Loucy (cell line): ENCODE data around the gene GNGT1.

Experiments used
- EZH2phosphoT487 ChIP-seq: fragments of 200-600 bp; IDR thresholded peaks from 2 replicates; pipeline ENCODE4 v1.6.1; 2018; ENCODE audit warnings: antibody characterized with exemption, mild to moderate bottlenecking, moderate library complexity, borderline replicate concordance
- TF ChIP-seq, protein P1 (sequence below): fragments of 200-600 bp; sonication (generic); conservative IDR thresholded peaks from 2 replicates; pipeline ENCODE4 v1.5.1; 2014; ENCODE audit warnings: mild to moderate bottlenecking, antibody characterized with exemption, low read length

DNA sequence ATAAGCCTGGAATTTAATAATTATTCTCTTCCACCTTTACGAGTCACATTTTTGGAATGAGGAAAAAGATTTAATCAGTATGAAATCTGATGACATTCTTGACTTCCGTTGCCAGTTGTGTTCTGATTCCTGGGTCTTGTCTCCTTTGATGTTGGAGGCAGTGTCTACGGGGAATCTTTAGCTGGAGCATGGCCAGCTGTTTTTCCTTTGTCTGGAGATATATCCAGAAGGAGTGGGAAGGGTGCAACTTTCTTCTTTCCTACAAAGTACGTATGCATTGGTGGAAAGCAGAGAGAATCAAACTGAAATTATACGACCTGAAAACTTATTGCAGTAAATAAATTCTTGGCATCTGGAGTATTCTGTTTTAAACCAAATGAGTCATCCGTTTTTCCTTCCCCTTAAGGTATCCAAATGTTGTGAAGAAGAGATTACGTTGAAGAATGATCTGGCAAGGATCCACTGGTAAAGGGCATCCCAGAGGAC is 8.3 kb downstream of the GNGT1 start:
- TF ChIP-seq, protein P1, sequence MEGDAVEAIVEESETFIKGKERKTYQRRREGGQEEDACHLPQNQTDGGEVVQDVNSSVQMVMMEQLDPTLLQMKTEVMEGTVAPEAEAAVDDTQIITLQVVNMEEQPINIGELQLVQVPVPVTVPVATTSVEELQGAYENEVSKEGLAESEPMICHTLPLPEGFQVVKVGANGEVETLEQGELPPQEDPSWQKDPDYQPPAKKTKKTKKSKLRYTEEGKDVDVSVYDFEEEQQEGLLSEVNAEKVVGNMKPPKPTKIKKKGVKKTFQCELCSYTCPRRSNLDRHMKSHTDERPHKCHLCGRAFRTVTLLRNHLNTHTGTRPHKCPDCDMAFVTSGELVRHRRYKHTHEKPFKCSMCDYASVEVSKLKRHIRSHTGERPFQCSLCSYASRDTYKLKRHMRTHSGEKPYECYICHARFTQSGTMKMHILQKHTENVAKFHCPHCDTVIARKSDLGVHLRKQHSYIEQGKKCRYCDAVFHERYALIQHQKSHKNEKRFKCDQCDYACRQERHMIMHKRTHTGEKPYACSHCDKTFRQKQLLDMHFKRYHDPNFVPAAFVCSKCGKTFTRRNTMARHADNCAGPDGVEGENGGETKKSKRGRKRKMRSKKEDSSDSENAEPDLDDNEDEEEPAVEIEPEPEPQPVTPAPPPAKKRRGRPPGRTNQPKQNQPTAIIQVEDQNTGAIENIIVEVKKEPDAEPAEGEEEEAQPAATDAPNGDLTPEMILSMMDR = no peak
- TF ChIP-seq EZH2phosphoT487 = no peak
